HUES6 (cell line): Measurements from ENCODE around the gene KRT33B.
"Not testable (repeated sequence)": the region's sequence is repeated elsewhere in the genome, so short reads cannot be mapped to it uniquely, and the experiment has no call there.

Experiments
- H3K27ac ChIP-seq: 2 replicates; pipeline ENCODE4 v1.7.0; 2013; ENCODE audit warnings: low read depth, mild to moderate bottlenecking, low read length, inconsistent platforms
- H3K27me3 ChIP-seq: 2 replicates; pipeline ENCODE4 v1.6.1; 2013; ENCODE audit warnings: low read length; ENCODE audit not compliant: control insufficient read depth, insufficient read depth
- H3K36me3 ChIP-seq: 2 replicates; pipeline ENCODE4 v1.6.1; 2013; ENCODE audit warnings: low read length; ENCODE audit not compliant: control insufficient read depth, insufficient read depth
- H3K4me1 ChIP-seq: 2 replicates; pipeline ENCODE4 v1.6.1; 2013; ENCODE audit warnings: low read length; ENCODE audit not compliant: control insufficient read depth, insufficient read depth
- H3K4me3 ChIP-seq: 2 replicates; pipeline ENCODE4 v1.5.1; 2013; ENCODE audit warnings: low read depth, low read length
- H3K9ac ChIP-seq: one replicate; pipeline ENCODE4 v1.6.1; 2013; ENCODE audit warnings: mild to moderate bottlenecking, low read length
- H3K9me3 ChIP-seq: 2 replicates; pipeline ENCODE4 v1.6.1; 2013; ENCODE audit warnings: low read depth, low read length; ENCODE audit not compliant: control insufficient read depth, insufficient read depth

KRT33B gene

GRCh38 chr17:41392278-41392677, 22.7 kb upstream of the KRT33B start:
- H3K9ac ChIP-seq: no peak overlapping the region
- H3K9me3 ChIP-seq: no peaks in the 10 kb centered on the region
- H3K27ac ChIP-seq: no peak overlapping the region
- no peaks in the 10 kb centered on the region for H3K27me3 ChIP-seq
- H3K4me1 ChIP-seq: no peaks in the 10 kb centered on the region
- no peaks in the 10 kb centered on the region for H3K36me3 ChIP-seq
- no peak overlapping the region for H3K4me3 ChIP-seq

- H3K27ac ChIP-seq: no peak overlapping the region
- no peaks in the 10 kb centered on the region for H3K4me1 ChIP-seq
- no peak overlapping the region for H3K4me3 ChIP-seq
- no peak overlapping the region for H3K9ac ChIP-seq
- H3K27me3 ChIP-seq: no peaks in the 10 kb centered on the region
- H3K9me3 ChIP-seq: no peaks in the 10 kb centered on the region; the same call in 1 of the 2 replicates
- H3K36me3 ChIP-seq: no peaks in the 10 kb centered on the region
Measured at GRCh38 chr17:41391535-41391934, 21.9 kb upstream of the KRT33B start.

GRCh38 chr17:41390411-41390938, 20.9 kb upstream of the KRT33B start:
- Histone ChIP-seq H3K9me3 (peaks cover 6% of the 10 kb centered on the region; the same call in 1 of the 2 replicates), H3K4me1 (no peaks in the 10 kb centered on the region), H3K9ac (no peak overlapping the region), H3K36me3 (no peaks in the 10 kb centered on the region), H3K27me3 (no peaks in the 10 kb centered on the region), H3K4me3 (no peak overlapping the region), H3K27ac (no peak overlapping the region)

GRCh38 chr17:41387670-41388069, 18.1 kb upstream of the KRT33B start:
- no peak overlapping the region for H3K9ac ChIP-seq
- no peaks in the 10 kb centered on the region for H3K36me3 ChIP-seq
- H3K4me1 ChIP-seq: no peaks in the 10 kb centered on the region
- H3K27ac ChIP-seq: no peak overlapping the region
- H3K9me3 ChIP-seq: peaks cover 6% of the 10 kb centered on the region; the same call in 1 of the 2 replicates
- H3K27me3 ChIP-seq: no peaks in the 10 kb centered on the region
- H3K4me3 ChIP-seq: no peak overlapping the region

GRCh38 chr17:41386227-41386626, 16.6 kb upstream of the KRT33B start:
- Histone ChIP-seq H3K36me3 (no peaks in the 10 kb centered on the region), H3K4me1 (no peaks in the 10 kb centered on the region), H3K4me3 (no peak overlapping the region)

DNA sequence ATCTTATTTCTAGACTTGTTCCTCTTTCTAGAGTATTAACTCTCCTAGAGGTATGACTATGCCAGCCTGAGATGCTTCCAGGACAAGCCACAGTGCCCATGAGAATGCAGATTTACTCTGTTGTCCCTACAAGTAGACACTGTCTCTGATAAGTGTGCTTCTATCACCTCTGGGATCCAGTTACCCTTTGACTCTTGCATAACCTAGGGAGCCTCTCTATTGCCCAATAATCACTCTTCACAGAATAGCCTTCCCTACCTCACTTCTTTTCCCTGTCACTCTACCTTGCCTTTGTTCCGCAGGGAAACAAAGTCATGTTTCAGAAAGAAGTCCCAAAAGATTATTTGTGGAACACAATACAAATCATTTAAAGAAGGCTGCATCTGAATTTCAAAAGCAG, 14.1 kb upstream of the KRT33B start:
- H3K27me3 ChIP-seq: no peaks in the 10 kb centered on the region
- H3K9ac ChIP-seq: no peak overlapping the region
- H3K9me3 ChIP-seq: peaks cover 6% of the 10 kb centered on the region; the same call in 1 of the 2 replicates
- H3K4me3 ChIP-seq: no peak overlapping the region
- no peak overlapping the region for H3K27ac ChIP-seq
- no peaks in the 10 kb centered on the region for H3K4me1 ChIP-seq
- H3K36me3 ChIP-seq: no peaks in the 10 kb centered on the region

More at GRCh38 chr17:41386227-41386626, 16.6 kb upstream of the KRT33B start:
- H3K27ac ChIP-seq: no peak overlapping the region
- H3K27me3 ChIP-seq: no peaks in the 10 kb centered on the region
- H3K9ac ChIP-seq: no peak overlapping the region
- H3K9me3 ChIP-seq: peaks cover 6% of the 10 kb centered on the region; the same call in 1 of the 2 replicates

DNA sequence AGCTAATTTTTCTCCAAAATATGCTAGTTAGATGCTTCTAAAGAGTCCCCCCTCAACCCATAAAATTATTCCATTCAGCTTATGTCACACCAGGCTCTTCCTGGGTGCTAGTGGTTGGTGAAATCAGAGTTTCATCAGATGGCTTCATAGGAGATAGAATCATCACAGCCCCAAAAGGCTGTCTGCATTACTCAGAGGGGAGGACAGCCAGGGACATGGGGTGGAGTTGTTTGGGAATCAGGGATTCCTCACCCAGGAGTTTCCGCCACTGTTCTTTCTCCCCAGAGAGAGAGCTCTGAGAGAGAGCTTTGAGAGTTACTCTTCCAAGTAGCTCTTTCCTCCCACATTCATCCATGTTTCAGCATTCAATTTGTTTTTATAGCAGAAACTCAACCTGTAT, 12.8 kb upstream of the KRT33B start:
- Histone ChIP-seq H3K4me3 (no peak overlapping the region), H3K27me3 (no peaks in the 10 kb centered on the region), H3K36me3 (no peaks in the 10 kb centered on the region), H3K27ac (no peak overlapping the region), H3K9ac (no peak overlapping the region), H3K9me3 (peaks cover 6% of the 10 kb centered on the region; the same call in 1 of the 2 replicates), H3K4me1 (peaks cover 5% of the 10 kb centered on the region; the same call in 1 of the 2 replicates)

DNA sequence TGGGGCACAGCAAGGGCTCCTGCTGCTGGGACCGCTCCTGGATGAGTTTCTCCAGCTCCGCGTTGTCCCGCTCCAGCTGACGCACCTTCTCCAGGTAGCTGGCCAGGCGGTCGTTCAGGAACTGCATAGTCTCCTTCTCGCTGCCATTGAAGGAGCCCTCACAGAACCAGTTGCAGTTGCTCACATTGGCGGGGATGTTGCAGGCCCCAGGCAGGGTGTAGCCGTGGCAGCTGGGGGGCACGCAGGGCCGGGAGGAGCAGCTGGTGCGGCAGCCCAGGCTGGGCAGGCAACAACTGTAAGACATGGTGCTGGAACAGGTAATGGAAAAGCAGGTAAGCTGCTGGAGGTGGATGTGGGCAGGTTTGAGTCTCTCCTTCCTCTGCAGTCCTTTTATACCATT, 12.3 kb upstream of the KRT33B start, which contains the start of gene KRT34:
Gene KRT34, minus strand, starts transcription at position 364 of the 400 bp plus-strand sequence. Its CDS starts 60 bp downstream, at position 304.
- not testable (repeated sequence) for H3K9me3 ChIP-seq, H3K36me3 ChIP-seq, H3K4me1 ChIP-seq, H3K27me3 ChIP-seq, H3K4me3 ChIP-seq, H3K9ac ChIP-seq, H3K27ac ChIP-seq

DNA sequence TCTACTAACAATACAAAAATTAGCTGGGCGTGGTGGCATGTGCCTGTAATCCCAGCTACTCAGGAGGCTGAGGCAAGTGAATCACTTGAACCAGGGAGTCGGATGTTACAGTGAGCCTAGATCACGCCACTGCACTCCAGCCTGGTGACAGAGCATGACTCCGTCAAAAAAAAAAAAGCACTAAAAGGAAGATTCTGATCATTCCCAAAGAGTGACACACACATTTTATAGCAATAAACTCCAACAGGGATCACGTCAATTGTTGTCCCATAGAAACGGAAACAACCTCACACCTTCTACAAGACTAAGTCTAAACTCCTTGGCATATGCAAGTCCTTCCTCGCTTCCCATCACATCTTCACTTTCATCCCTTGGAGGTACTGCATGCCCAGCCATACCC, 10.5 kb upstream of the KRT33B start:
- not testable (repeated sequence) for H3K9me3 ChIP-seq, H3K4me3 ChIP-seq, H3K27me3 ChIP-seq, H3K36me3 ChIP-seq, H3K27ac ChIP-seq, H3K9ac ChIP-seq, H3K4me1 ChIP-seq

- no peaks in the 10 kb centered on the region for H3K9me3 ChIP-seq
- peaks cover 6% of the 10 kb centered on the region; the same call in 1 of the 2 replicates for H3K4me1 ChIP-seq
- no peak overlapping the region for H3K27ac ChIP-seq
- no peaks in the 10 kb centered on the region; the same call in 1 of the 2 replicates for H3K27me3 ChIP-seq
- H3K9ac ChIP-seq: no peak overlapping the region
- no peaks in the 10 kb centered on the region for H3K36me3 ChIP-seq
- H3K4me3 ChIP-seq: no peak overlapping the region
Measured at GRCh38 chr17:41377546-41377945, 7.9 kb upstream of the KRT33B start.

DNA sequence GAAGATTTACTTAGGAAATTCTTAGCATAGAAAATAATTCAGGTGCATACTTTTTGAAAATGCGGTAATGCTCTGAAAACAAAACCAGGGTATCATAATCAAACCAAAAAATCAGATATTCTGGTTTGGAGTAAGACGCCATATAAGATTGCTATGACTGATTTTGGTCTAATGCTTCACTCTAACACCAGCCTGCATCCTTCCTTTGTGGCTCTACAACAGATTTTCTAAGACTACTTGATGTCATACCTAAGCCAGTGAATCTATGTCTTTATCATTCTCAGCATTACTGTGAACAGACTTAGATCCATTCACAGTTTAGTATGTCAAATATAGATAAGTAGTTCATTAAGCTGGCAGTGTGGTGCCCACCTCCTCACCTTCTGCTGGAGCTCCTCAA, 590 bp downstream of the KRT33B start:
- Histone ChIP-seq H3K27me3 (no peaks in the 10 kb centered on the region; the same call in 1 of the 2 replicates), H3K4me1 (no peaks in the 10 kb centered on the region), H3K27ac (no peak overlapping the region), H3K36me3 (no peaks in the 10 kb centered on the region), H3K4me3 (no peak overlapping the region), H3K9ac (no peak overlapping the region), H3K9me3 (no peaks in the 10 kb centered on the region)
